Endothelial cell (in vitro differentiated cells): Measurements from ENCODE around the gene WHRN. TPM values are rescaled to one million over a fixed set of nuclear protein-coding genes. Genes with fewer than 3 reads are reported as not detected.

Experiments
- DNase-seq: peaks from one replicate; pipeline ENCODE4 v3.0.0; 2021; ENCODE audit warnings: low spot score
- H3K27ac Mint-ChIP-seq: one replicate; pipeline ENCODE4 v1.8.0; 2021; ENCODE audit warnings: mixed read lengths, inconsistent platforms; ENCODE audit not compliant: unreplicated experiment
- H3K27me3 Mint-ChIP-seq: one replicate; pipeline ENCODE4 v1.8.0; 2021; ENCODE audit warnings: mild to moderate bottlenecking, moderate library complexity, mixed read lengths, inconsistent platforms; ENCODE audit not compliant: unreplicated experiment
- H3K36me3 Mint-ChIP-seq: one replicate; pipeline ENCODE4 v1.8.0; 2021; ENCODE audit warnings: mild to moderate bottlenecking, low read depth, mixed read lengths, inconsistent platforms; ENCODE audit not compliant: unreplicated experiment
- H3K4me1 Mint-ChIP-seq: one replicate; pipeline ENCODE4 v1.8.0; 2021; ENCODE audit warnings: mild to moderate bottlenecking, mixed read lengths, inconsistent platforms; ENCODE audit not compliant: unreplicated experiment
- H3K4me3 Mint-ChIP-seq: one replicate; pipeline ENCODE4 v1.8.0; 2021; ENCODE audit warnings: mild to moderate bottlenecking, mixed read lengths, inconsistent platforms; ENCODE audit not compliant: unreplicated experiment
- H3K9me3 Mint-ChIP-seq: one replicate; pipeline ENCODE4 v1.8.0; 2021; ENCODE audit warnings: mixed read lengths, inconsistent platforms; ENCODE audit not compliant: unreplicated experiment
- CTCF ChIP-seq: fragments of 200-600 bp; sonication (generic); IDR thresholded peaks from one replicate; pipeline ENCODE4 v1.5.0; 2021; ENCODE audit warnings: antibody characterized with exemption; ENCODE audit not compliant: unreplicated experiment
- total RNA-seq: library from RNA; stranded (reverse); fragmentation: NEBNext Ultra II Directional; extraction: Animal tissue kit (Norgen Biotek cat#: 25700); gene quantifications from one replicate; pipeline ENCODE4 v1.2.1, GENCODE V29; 2021; ENCODE audit not compliant: unreplicated experiment

The WHRN gene
- total RNA-seq, 1 donor from 2014 or later, result 4.1 TPM

GRCh38 chr9:114532561-114533237 is 27.4 kb upstream of the WHRN start:
- Mint-ChIP-seq H3K27me3 (peaks cover 1% of the 10 kb centered on the region), H3K9me3 (no peaks in the 10 kb centered on the region), H3K36me3 (no peaks in the 10 kb centered on the region), H3K4me3 (no peak overlapping the region), H3K4me1 (peaks cover 3% of the 10 kb centered on the region), H3K27ac (no peak overlapping the region)
- no peak for TF ChIP-seq CTCF
- no peak for DNase-seq

- Mint-ChIP-seq H3K4me1 (peaks cover 3% of the 10 kb centered on the region), H3K9me3 (no peaks in the 10 kb centered on the region), H3K27me3 (peaks cover 3% of the 10 kb centered on the region), H3K36me3 (no peaks in the 10 kb centered on the region), H3K27ac (no peak overlapping the region), H3K4me3 (no peak overlapping the region)
- no peak for DNase-seq
- TF ChIP-seq CTCF, result no peak
These were observed 24.0 kb upstream of the WHRN start for GRCh38 chr9:114529285-114529684.

- TF ChIP-seq CTCF, result no peak
- H3K9me3 Mint-ChIP-seq, result no peaks in the 10 kb centered on the region
- H3K4me3 Mint-ChIP-seq, result no peak overlapping the region
- no peak for DNase-seq
- H3K27ac Mint-ChIP-seq, result no peak overlapping the region
- H3K36me3 Mint-ChIP-seq, result no peaks in the 10 kb centered on the region
- H3K27me3 Mint-ChIP-seq, result peaks cover 3% of the 10 kb centered on the region
- H3K4me1 Mint-ChIP-seq, result no peaks in the 10 kb centered on the region
These were observed 21.5 kb upstream of the WHRN start for GRCh38 chr9:114526807-114527206.

- no peak for TF ChIP-seq CTCF
- H3K4me3 Mint-ChIP-seq, result no peak overlapping the region
- DNase-seq, result no peak
- no peaks in the 10 kb centered on the region for H3K9me3 Mint-ChIP-seq
- H3K27ac Mint-ChIP-seq, result no peak overlapping the region
- H3K36me3 Mint-ChIP-seq, result no peaks in the 10 kb centered on the region
- peaks cover 3% of the 10 kb centered on the region for H3K27me3 Mint-ChIP-seq
- no peaks in the 10 kb centered on the region for H3K4me1 Mint-ChIP-seq
These were observed 20.2 kb upstream of the WHRN start for GRCh38 chr9:114525513-114525912.

- H3K4me1 Mint-ChIP-seq, result no peaks in the 10 kb centered on the region
These were observed 19.0 kb upstream of the WHRN start for GRCh38 chr9:114524247-114524681.

More at GRCh38 chr9:114524247-114524681, 19.0 kb upstream of the WHRN start:
- H3K9me3 Mint-ChIP-seq, result no peaks in the 10 kb centered on the region
- DNase-seq, result no peak
- no peak for TF ChIP-seq CTCF
- no peak overlapping the region for H3K27ac Mint-ChIP-seq
- H3K36me3 Mint-ChIP-seq, result no peaks in the 10 kb centered on the region
- no peak overlapping the region for H3K4me3 Mint-ChIP-seq
- H3K27me3 Mint-ChIP-seq, result peaks cover 3% of the 10 kb centered on the region
